ENCODE measurements around the gene ANO10.

Gene ANO10

GRCh38 chr3:43370293-43370980, 251.4 kb downstream of the ANO10 start:
- Histone ChIP-seq H3K4me1 (ENCODE audit: insufficient read depth, insufficient read length) (peaks cover 9% of the 10 kb centered on the region), H3K9me3 (ENCODE audit: insufficient read depth, low read length) (no peaks in the 10 kb centered on the region), H3K27me3 (ENCODE audit: insufficient read depth, insufficient read length) (no peaks in the 10 kb centered on the region), H3K36me3 (ENCODE audit: insufficient read depth, insufficient read length, low read length) (peaks cover 12% of the 10 kb centered on the region), H3K9ac (ENCODE audit: insufficient read length, low read depth) (no peak overlapping the region), H3K4me3 (ENCODE audit: insufficient read length, low read depth) (no peak overlapping the region)
- TF ChIP-seq SUZ12 (IDR thresholded peaks at IDR 0.05; ENCODE audit: extremely low read depth, insufficient read depth, insufficient read length) (no peak), YY1 (IDR thresholded peaks at IDR 0.05; ENCODE audit: insufficient read depth, insufficient read length) (no peak), ZNF274 (IDR thresholded peaks at IDR 0.05; ENCODE audit: low read depth, low read length) (no peak)
- no peak for DNase-seq (ENCODE audit: low read depth, low spot score)

DNA sequence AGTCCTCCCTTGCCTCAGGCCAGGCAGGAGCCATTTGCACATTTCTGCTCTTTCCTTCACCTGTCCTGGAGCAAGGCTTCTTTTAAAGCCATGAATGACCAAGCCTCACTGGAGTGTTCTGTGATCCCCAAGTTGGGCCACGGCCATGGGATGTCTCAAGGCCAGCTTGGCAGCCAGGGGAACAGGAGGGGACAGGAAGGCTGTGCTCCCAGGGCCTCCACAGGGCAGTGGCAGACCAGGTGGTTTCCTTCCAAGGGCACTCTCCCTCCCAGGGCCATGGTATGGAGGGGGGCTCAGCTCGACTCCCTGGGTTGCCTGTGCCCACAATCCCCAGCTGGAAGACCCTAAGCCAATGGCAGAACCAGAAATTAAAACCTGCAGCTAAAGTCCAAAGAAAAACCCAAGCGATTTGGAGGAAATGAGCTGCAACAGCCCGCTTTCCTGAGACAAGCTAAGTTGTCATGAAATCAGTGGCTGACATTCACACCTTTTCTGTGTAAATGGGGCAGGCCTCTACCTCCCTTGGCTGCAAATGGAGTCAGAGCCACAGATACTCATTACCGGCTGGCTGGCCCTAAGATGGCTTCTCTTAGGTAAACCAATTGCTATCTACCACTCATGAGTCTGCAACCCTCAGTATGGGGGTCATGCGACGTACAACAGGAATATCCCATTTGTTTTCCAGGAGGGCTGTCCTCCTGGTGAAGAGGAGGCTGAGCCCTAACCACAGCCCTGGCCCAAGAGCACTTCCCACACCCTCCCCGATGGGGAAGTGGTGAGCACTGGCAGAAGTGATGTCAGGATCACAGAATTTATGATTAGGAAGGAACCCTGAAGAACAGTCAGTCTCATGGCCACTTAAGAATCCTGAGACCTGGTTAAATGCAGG, 252.2 kb downstream of the ANO10 start:
- Histone ChIP-seq H3K27me3 (ENCODE audit: insufficient read depth, insufficient read length) (no peaks in the 10 kb centered on the region), H3K9me3 (ENCODE audit: insufficient read depth, low read length) (no peaks in the 10 kb centered on the region), H3K9ac (ENCODE audit: insufficient read length, low read depth) (no peak overlapping the region), H3K36me3 (ENCODE audit: insufficient read depth, insufficient read length, low read length) (peaks cover 19% of the 10 kb centered on the region), H3K4me3 (ENCODE audit: insufficient read length, low read depth) (no peak overlapping the region), H3K4me1 (ENCODE audit: insufficient read depth, insufficient read length) (peaks cover 9% of the 10 kb centered on the region)
- no peak for TF ChIP-seq SUZ12 (IDR thresholded peaks at IDR 0.05; ENCODE audit: extremely low read depth, insufficient read depth, insufficient read length)
- no peak for DNase-seq (ENCODE audit: low read depth, low spot score)

- H3K9ac ChIP-seq (ENCODE audit: insufficient read length, low read depth) = no peak overlapping the region
- H3K9me3 ChIP-seq (ENCODE audit: insufficient read depth, low read length) = no peaks in the 10 kb centered on the region
- no peaks in the 10 kb centered on the region for H3K27me3 ChIP-seq (ENCODE audit: insufficient read depth, insufficient read length)
- TF ChIP-seq SUZ12 (IDR thresholded peaks at IDR 0.05; ENCODE audit: extremely low read depth, insufficient read depth, insufficient read length) (no peak), YY1 (IDR thresholded peaks at IDR 0.05; ENCODE audit: insufficient read depth, insufficient read length) (no peak), ZNF274 (IDR thresholded peaks at IDR 0.05; ENCODE audit: low read depth, low read length) (no peak)
- no peak overlapping the region for H3K4me3 ChIP-seq (ENCODE audit: insufficient read length, low read depth)
- DNase-seq (ENCODE audit: low read depth, low spot score) = no peak
- no peaks in the 10 kb centered on the region for H3K4me1 ChIP-seq (ENCODE audit: insufficient read depth, insufficient read length)
- H3K36me3 ChIP-seq (ENCODE audit: insufficient read depth, insufficient read length, low read length) = peaks cover 19% of the 10 kb centered on the region
Observed at GRCh38 chr3:43366885-43367284, 254.9 kb downstream of the ANO10 start.

GRCh38 chr3:43366481-43366880, 255.3 kb downstream of the ANO10 start:
- peaks cover 19% of the 10 kb centered on the region for H3K36me3 ChIP-seq (ENCODE audit: insufficient read depth, insufficient read length, low read length)
- H3K27me3 ChIP-seq (ENCODE audit: insufficient read depth, insufficient read length) = no peaks in the 10 kb centered on the region

DNA sequence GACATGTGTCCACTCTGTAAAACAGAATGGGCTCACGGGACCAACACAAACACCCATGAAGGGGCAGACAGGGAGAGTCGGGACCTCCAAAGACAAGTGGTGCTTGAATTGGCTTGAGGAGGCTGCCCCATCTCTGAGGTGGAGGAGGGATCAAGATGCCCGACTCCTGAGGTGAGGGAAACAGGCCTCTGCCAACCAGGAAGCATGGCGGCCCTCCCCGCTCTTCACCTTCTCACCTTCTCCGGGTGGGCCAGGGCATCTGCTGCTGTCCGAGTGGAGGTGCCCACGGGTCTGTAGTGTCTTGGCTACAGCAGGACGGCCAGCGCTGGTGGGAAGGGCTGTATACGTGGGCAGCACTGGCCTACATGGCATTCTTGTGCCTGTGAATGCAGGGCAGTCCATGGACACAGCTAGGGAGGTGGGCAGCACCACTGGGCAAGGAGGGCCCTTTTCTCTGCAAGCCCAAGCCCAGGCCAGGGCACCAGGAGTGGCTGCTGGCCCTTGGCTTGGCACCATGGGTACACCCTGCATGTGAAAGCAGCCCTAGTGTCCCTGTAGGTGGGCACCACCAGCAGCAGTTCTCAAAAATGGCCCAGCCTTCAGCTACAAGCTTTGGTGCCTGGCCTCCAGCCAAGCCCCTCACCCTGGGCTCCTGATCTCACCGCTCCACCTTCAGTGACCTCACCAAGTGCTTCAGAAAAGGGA, 256.1 kb downstream of the ANO10 start:
- Histone ChIP-seq H3K4me3 (ENCODE audit: insufficient read length, low read depth) (no peak overlapping the region), H3K36me3 (ENCODE audit: insufficient read depth, insufficient read length, low read length) (peaks cover 19% of the 10 kb centered on the region), H3K9ac (ENCODE audit: insufficient read length, low read depth) (no peak overlapping the region), H3K4me1 (ENCODE audit: insufficient read depth, insufficient read length) (peaks cover 2% of the 10 kb centered on the region), H3K9me3 (ENCODE audit: insufficient read depth, low read length) (no peaks in the 10 kb centered on the region), H3K27me3 (ENCODE audit: insufficient read depth, insufficient read length) (no peaks in the 10 kb centered on the region)
- no peak for DNase-seq (ENCODE audit: low read depth, low spot score)
- TF ChIP-seq ZNF274 (IDR thresholded peaks at IDR 0.05; ENCODE audit: low read depth, low read length) = no peak
- TF ChIP-seq SUZ12 (IDR thresholded peaks at IDR 0.05; ENCODE audit: extremely low read depth, insufficient read depth, insufficient read length) = no peak
- no peak for TF ChIP-seq YY1 (IDR thresholded peaks at IDR 0.05; ENCODE audit: insufficient read depth, insufficient read length)

More at GRCh38 chr3:43366481-43366880, 255.3 kb downstream of the ANO10 start:
- Histone ChIP-seq H3K9me3 (ENCODE audit: insufficient read depth, low read length) (no peaks in the 10 kb centered on the region), H3K4me1 (ENCODE audit: insufficient read depth, insufficient read length) (no peaks in the 10 kb centered on the region), H3K9ac (ENCODE audit: insufficient read length, low read depth) (no peak overlapping the region), H3K4me3 (ENCODE audit: insufficient read length, low read depth) (no peak overlapping the region)
- TF ChIP-seq ZNF274 (IDR thresholded peaks at IDR 0.05; ENCODE audit: low read depth, low read length) (no peak), YY1 (IDR thresholded peaks at IDR 0.05; ENCODE audit: insufficient read depth, insufficient read length) (no peak), SUZ12 (IDR thresholded peaks at IDR 0.05; ENCODE audit: extremely low read depth, insufficient read depth, insufficient read length) (no peak)
- no peak for DNase-seq (ENCODE audit: low read depth, low spot score)

- Histone ChIP-seq H3K4me3 (ENCODE audit: insufficient read length, low read depth) (no peak overlapping the region), H3K27me3 (ENCODE audit: insufficient read depth, insufficient read length) (no peaks in the 10 kb centered on the region), H3K9ac (ENCODE audit: insufficient read length, low read depth) (no peak overlapping the region), H3K36me3 (ENCODE audit: insufficient read depth, insufficient read length, low read length) (peaks cover 19% of the 10 kb centered on the region), H3K9me3 (ENCODE audit: insufficient read depth, low read length) (no peaks in the 10 kb centered on the region), H3K4me1 (ENCODE audit: insufficient read depth, insufficient read length) (peaks cover 6% of the 10 kb centered on the region)
- TF ChIP-seq YY1 (IDR thresholded peaks at IDR 0.05; ENCODE audit: insufficient read depth, insufficient read length) = no peak
- DNase-seq (ENCODE audit: low read depth, low spot score) = no peak
Observed at GRCh38 chr3:43364926-43365325, 256.9 kb downstream of the ANO10 start.

- DNase-seq (ENCODE audit: low read depth, low spot score) = no peak
- Histone ChIP-seq H3K4me3 (ENCODE audit: insufficient read length, low read depth) (no peak overlapping the region), H3K27me3 (ENCODE audit: insufficient read depth, insufficient read length) (no peaks in the 10 kb centered on the region), H3K9me3 (ENCODE audit: insufficient read depth, low read length) (no peaks in the 10 kb centered on the region), H3K4me1 (ENCODE audit: insufficient read depth, insufficient read length) (peaks cover 8% of the 10 kb centered on the region), H3K9ac (ENCODE audit: insufficient read length, low read depth) (no peak overlapping the region), H3K36me3 (ENCODE audit: insufficient read depth, insufficient read length, low read length) (peaks cover 19% of the 10 kb centered on the region)
- TF ChIP-seq SUZ12 (IDR thresholded peaks at IDR 0.05; ENCODE audit: extremely low read depth, insufficient read depth, insufficient read length) (no peak), ZNF274 (IDR thresholded peaks at IDR 0.05; ENCODE audit: low read depth, low read length) (no peak), YY1 (IDR thresholded peaks at IDR 0.05; ENCODE audit: insufficient read depth, insufficient read length) (no peak)
Observed at GRCh38 chr3:43364494-43364893, 257.3 kb downstream of the ANO10 start.

Data from NT2/D1 (cell line).